Measurements from ENCODE around the gene SMARCB1. TPM values are rescaled to one million over a fixed set of nuclear protein-coding genes. Genes with fewer than 3 reads are reported as not detected.

The SMARCB1 gene
- polyA plus RNA-seq, 1 of the 3 experiments (the other 2 are of a cell fraction), result 215 TPM

DNA sequence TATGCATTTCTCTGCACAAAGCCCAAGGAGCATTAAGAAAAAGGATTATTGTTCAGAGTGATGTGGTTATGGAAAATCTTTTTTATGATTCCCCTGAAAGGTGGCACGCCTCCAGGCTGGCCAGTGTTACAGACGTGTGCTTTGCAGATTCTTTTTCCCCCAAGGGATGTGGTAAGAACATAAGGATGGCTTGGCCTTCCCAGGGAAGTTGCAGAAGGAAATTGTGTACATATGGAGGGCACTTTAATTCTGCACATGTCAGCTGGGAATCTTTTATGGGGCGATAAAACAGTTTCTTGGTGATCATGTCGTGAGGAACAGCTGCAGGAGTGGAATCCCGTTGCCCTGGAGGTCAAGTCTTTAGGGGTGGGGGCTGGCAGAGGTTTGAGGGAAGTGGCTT, 9.7 kb downstream of the SMARCB1 start:
- WGBS (ENCODE audit: low lambda C conversion rate), result 93% methylated on average over 5 of the region's 5 CpGs
- Histone ChIP-seq H4K20me1 (ENCODE audit: insufficient read depth) (peaks cover 15% of the 10 kb centered on the region), H3K79me2 (ENCODE audit: insufficient read depth) (peaks cover 33% of the 10 kb centered on the region), H3K9me2 (no peaks in the 10 kb centered on the region), H3K27me3 (ENCODE audit: insufficient read depth) (no peaks in the 10 kb centered on the region), H2AFZ (ENCODE audit: low read depth) (no peak overlapping the region), H3F3A (replicated peaks; ENCODE audit: insufficient read depth) (peaks cover 3% of the 10 kb centered on the region), H3K27ac (ENCODE audit: low read depth in 2 of 2, low read length in 1 of 2) (no peak overlapping the region), H3K4me2 (no peak overlapping the region), H3K9me3 (no peaks in the 10 kb centered on the region), H3K9ac (no peak overlapping the region), H3K36me3 (replicated peaks in 1 of 2; ENCODE audit: control insufficient read depth in 1 of 2, insufficient read depth in 2 of 2, low read length in 1 of 2) (peaks cover 43 to 57% of the 10 kb centered on the region in 2 experiments), H3K4me3 (ENCODE audit: low read depth in 2 of 2, low read length in 1 of 2) (no peak overlapping the region), H3K4me1 (ENCODE audit: control insufficient read depth in 1 of 2, insufficient read depth in 2 of 2, low read depth in 1 of 2, low read length in 1 of 2) (peaks cover 0 to 10% of the 10 kb centered on the region in 2 experiments; a peak in 1 of 4 replicates)
- ChIA-PET CTCF (interaction anchor here (1.4 kb wide), 1 partner anchor 53 kb away, joined by 5 read pairs; no protein-coding TSS in a partner anchor), POLR2A (no interaction called here)
- TF ChIP-seq, protein P1, sequence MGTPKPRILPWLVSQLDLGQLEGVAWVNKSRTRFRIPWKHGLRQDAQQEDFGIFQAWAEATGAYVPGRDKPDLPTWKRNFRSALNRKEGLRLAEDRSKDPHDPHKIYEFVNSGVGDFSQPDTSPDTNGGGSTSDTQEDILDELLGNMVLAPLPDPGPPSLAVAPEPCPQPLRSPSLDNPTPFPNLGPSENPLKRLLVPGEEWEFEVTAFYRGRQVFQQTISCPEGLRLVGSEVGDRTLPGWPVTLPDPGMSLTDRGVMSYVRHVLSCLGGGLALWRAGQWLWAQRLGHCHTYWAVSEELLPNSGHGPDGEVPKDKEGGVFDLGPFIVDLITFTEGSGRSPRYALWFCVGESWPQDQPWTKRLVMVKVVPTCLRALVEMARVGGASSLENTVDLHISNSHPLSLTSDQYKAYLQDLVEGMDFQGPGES (IDR thresholded peaks at IDR 0.05; ENCODE audit: low read depth, low read length), result no peak
- TF ChIP-seq ELF1 (IDR thresholded peaks at IDR 0.05) (no peak), USF1 (IDR thresholded peaks at IDR 0.05; ENCODE audit: borderline replicate concordance, low read depth) (no peak), TAF1 (IDR thresholded peaks at IDR 0.05; ENCODE audit: borderline replicate concordance, low read depth, low read length) (no peak), EZH2phosphoT487 (IDR thresholded peaks at IDR 0.05; ENCODE audit: borderline replicate concordance, low read depth) (no peak), TEAD4 (IDR thresholded peaks at IDR 0.05; ENCODE audit: borderline replicate concordance, insufficient read depth) (no peak), FOXJ3 (CRISPR knock-in tag; IDR thresholded peaks at IDR 0.05) (no peak), CHD2 (IDR thresholded peaks at IDR 0.05; ENCODE audit: low read length, partially characterized antibody) (no peak)
- TF ChIP-seq, protein P2, sequence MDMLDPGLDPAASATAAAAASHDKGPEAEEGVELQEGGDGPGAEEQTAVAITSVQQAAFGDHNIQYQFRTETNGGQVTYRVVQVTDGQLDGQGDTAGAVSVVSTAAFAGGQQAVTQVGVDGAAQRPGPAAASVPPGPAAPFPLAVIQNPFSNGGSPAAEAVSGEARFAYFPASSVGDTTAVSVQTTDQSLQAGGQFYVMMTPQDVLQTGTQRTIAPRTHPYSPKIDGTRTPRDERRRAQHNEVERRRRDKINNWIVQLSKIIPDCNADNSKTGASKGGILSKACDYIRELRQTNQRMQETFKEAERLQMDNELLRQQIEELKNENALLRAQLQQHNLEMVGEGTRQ (IDR thresholded peaks at IDR 0.05; ENCODE audit: borderline replicate concordance, low read depth, low read length), result no peak
- TF ChIP-seq, protein P3, sequence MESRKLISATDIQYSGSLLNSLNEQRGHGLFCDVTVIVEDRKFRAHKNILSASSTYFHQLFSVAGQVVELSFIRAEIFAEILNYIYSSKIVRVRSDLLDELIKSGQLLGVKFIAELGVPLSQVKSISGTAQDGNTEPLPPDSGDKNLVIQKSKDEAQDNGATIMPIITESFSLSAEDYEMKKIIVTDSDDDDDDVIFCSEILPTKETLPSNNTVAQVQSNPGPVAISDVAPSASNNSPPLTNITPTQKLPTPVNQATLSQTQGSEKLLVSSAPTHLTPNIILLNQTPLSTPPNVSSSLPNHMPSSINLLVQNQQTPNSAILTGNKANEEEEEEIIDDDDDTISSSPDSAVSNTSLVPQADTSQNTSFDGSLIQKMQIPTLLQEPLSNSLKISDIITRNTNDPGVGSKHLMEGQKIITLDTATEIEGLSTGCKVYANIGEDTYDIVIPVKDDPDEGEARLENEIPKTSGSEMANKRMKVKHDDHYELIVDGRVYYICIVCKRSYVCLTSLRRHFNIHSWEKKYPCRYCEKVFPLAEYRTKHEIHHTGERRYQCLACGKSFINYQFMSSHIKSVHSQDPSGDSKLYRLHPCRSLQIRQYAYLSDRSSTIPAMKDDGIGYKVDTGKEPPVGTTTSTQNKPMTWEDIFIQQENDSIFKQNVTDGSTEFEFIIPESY (IDR thresholded peaks at IDR 0.05; ENCODE audit: borderline replicate concordance, low read depth), result no peak
- DNase-seq, result peak; percentile 8

Measured in SK-N-SH (cell line).